ENCODE measurements around the gene RAB39A. TPM values are rescaled to one million over a fixed set of nuclear protein-coding genes. Genes with fewer than 3 reads are reported as not detected.
A peak's percentile ranks its signal among the peaks of the same experiment; 100 is the strongest.

The RAB39A gene
- total and polyA plus RNA-seq, 10 of the 15 experiments (the other 5 are each of a cell fraction or from before 2014, with no cell fraction given) = 0.10 to 9.2 (median 4.9) TPM

DNA sequence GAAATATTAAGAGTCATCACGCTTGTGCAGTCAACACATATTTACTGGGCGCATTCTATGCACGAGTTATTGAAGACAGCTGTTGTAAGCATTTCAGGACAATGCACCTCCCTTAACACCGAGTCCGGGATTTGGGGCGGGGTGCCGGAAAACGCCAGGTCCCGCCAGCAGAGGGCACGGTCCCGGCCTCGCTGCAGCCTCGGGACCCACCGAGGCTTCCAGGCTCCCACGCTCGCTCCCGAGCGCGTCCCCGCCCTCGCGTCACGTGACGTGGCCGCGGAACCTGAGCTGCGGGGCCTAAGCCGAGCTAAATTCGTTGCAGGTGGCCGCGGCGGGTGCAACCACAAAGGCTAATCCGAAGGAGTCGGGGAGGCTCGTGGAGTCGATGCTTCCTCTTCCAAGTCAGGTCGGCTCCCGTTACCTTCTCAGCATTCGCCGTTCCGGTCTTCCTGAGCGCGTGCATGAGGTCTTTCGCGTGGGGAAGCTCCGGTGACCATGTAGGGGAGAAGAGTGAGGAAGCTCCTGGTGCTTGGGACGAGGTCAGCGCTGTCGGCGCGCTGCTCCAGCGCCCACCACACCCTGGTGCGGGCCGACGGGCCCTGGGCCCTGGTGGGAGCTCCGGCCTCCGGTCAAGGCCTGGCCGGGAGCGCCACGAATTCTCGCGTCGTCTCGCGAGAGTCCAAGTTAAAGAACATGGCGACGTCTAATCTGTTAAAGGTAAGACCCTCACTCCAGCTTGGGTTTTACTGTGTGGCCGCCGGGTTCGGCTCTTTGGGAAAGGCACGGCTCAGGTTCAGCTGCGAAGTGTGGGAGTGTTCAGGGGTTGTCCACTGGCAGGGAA lies 80.6 kb downstream of the RAB39A start, which contains the start of gene CUL5 (continued):
- TF ChIP-seq, protein P1, sequence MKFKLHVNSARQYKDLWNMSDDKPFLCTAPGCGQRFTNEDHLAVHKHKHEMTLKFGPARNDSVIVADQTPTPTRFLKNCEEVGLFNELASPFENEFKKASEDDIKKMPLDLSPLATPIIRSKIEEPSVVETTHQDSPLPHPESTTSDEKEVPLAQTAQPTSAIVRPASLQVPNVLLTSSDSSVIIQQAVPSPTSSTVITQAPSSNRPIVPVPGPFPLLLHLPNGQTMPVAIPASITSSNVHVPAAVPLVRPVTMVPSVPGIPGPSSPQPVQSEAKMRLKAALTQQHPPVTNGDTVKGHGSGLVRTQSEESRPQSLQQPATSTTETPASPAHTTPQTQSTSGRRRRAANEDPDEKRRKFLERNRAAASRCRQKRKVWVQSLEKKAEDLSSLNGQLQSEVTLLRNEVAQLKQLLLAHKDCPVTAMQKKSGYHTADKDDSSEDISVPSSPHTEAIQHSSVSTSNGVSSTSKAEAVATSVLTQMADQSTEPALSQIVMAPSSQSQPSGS (IDR thresholded peaks at IDR 0.05; ENCODE audit: low read length) = no peak
- TF ChIP-seq, protein P2, sequence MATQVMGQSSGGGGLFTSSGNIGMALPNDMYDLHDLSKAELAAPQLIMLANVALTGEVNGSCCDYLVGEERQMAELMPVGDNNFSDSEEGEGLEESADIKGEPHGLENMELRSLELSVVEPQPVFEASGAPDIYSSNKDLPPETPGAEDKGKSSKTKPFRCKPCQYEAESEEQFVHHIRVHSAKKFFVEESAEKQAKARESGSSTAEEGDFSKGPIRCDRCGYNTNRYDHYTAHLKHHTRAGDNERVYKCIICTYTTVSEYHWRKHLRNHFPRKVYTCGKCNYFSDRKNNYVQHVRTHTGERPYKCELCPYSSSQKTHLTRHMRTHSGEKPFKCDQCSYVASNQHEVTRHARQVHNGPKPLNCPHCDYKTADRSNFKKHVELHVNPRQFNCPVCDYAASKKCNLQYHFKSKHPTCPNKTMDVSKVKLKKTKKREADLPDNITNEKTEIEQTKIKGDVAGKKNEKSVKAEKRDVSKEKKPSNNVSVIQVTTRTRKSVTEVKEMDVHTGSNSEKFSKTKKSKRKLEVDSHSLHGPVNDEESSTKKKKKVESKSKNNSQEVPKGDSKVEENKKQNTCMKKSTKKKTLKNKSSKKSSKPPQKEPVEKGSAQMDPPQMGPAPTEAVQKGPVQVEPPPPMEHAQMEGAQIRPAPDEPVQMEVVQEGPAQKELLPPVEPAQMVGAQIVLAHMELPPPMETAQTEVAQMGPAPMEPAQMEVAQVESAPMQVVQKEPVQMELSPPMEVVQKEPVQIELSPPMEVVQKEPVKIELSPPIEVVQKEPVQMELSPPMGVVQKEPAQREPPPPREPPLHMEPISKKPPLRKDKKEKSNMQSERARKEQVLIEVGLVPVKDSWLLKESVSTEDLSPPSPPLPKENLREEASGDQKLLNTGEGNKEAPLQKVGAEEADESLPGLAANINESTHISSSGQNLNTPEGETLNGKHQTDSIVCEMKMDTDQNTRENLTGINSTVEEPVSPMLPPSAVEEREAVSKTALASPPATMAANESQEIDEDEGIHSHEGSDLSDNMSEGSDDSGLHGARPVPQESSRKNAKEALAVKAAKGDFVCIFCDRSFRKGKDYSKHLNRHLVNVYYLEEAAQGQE (IDR thresholded peaks at IDR 0.05; ENCODE audit: low read depth, low read length) = no peak
- TF ChIP-seq NFXL1 (IDR thresholded peaks at IDR 0.05; ENCODE audit: borderline replicate concordance) (no peak), ZNF384 (IDR thresholded peaks at IDR 0.05; ENCODE audit: borderline replicate concordance, low read depth, low read length) (no peak), SREBF1 (IDR thresholded peaks at IDR 0.05; ENCODE audit: low read length) (no peak), SUZ12 (IDR thresholded peaks at IDR 0.05; ENCODE audit: unreplicated experiment) (no peak), TBL1XR1 (IDR thresholded peaks at IDR 0.05; ENCODE audit: low read depth, low read length) (no peak; the same call in 1 of the 2 replicates), SIN3A (IDR thresholded peaks at IDR 0.05; ENCODE audit: low read depth, low read length) (peak; percentile 78; the same call in 1 of the 2 replicates), IKZF1 (conservative IDR thresholded peaks at IDR 0.05) (peak; percentile 81), NR2C1 (IDR thresholded peaks at IDR 0.05) (no peak; the same call in 1 of the 2 replicates), ZNF24 (IDR thresholded peaks at IDR 0.05) (0 out of 2 replicates have a peak, but pooled peaks have one; percentile 39), IKZF2 (IDR thresholded peaks at IDR 0.05) (peak; percentile 58 to 68; a peak in 3 of 4 replicates), MEF2B (IDR thresholded peaks at IDR 0.05; ENCODE audit: partially characterized antibody, poor library complexity, severe bottlenecking) (peak; percentile 12), SMC3 (IDR thresholded peaks at IDR 0.05; ENCODE audit: borderline replicate concordance, low read length) (peak; percentile 67; the same call in 1 of the 2 replicates), RCOR1 (conservative IDR thresholded peaks at IDR 0.05; ENCODE audit: low read depth, low read length) (peak; percentile 66; the same call in 1 of the 2 replicates), PML (IDR thresholded peaks at IDR 0.05; ENCODE audit: low read length) (peak; percentile 78; the same call in 1 of the 2 replicates), YBX1 (IDR thresholded peaks at IDR 0.05) (no peak), BMI1 (IDR thresholded peaks at IDR 0.05; ENCODE audit: borderline replicate concordance) (no peak), RBBP5 (conservative IDR thresholded peaks at IDR 0.05) (0 out of 2 replicates have a peak, but pooled peaks have one; percentile 82)
- TF ChIP-seq, protein P3, sequence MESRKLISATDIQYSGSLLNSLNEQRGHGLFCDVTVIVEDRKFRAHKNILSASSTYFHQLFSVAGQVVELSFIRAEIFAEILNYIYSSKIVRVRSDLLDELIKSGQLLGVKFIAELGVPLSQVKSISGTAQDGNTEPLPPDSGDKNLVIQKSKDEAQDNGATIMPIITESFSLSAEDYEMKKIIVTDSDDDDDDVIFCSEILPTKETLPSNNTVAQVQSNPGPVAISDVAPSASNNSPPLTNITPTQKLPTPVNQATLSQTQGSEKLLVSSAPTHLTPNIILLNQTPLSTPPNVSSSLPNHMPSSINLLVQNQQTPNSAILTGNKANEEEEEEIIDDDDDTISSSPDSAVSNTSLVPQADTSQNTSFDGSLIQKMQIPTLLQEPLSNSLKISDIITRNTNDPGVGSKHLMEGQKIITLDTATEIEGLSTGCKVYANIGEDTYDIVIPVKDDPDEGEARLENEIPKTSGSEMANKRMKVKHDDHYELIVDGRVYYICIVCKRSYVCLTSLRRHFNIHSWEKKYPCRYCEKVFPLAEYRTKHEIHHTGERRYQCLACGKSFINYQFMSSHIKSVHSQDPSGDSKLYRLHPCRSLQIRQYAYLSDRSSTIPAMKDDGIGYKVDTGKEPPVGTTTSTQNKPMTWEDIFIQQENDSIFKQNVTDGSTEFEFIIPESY (IDR thresholded peaks at IDR 0.05) = no peak
- TF ChIP-seq, protein P4, sequence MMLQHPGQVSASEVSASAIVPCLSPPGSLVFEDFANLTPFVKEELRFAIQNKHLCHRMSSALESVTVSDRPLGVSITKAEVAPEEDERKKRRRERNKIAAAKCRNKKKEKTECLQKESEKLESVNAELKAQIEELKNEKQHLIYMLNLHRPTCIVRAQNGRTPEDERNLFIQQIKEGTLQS (IDR thresholded peaks at IDR 0.05; ENCODE audit: borderline replicate concordance, extremely low read depth, low read depth, low read length) = peak; percentile 85; the same call in 1 of the 2 replicates
- TF ChIP-seq, protein P5, sequence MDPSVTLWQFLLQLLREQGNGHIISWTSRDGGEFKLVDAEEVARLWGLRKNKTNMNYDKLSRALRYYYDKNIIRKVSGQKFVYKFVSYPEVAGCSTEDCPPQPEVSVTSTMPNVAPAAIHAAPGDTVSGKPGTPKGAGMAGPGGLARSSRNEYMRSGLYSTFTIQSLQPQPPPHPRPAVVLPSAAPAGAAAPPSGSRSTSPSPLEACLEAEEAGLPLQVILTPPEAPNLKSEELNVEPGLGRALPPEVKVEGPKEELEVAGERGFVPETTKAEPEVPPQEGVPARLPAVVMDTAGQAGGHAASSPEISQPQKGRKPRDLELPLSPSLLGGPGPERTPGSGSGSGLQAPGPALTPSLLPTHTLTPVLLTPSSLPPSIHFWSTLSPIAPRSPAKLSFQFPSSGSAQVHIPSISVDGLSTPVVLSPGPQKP (IDR thresholded peaks at IDR 0.05; ENCODE audit: low read depth, low read length) = no peak; the same call in 1 of the 2 replicates
